Measurements from ENCODE around the gene MMD2.
"Not testable (repeated sequence)": the region's sequence is repeated elsewhere in the genome, so short reads cannot be mapped to it uniquely, and the experiment has no call there.

The MMD2 gene, protein sequence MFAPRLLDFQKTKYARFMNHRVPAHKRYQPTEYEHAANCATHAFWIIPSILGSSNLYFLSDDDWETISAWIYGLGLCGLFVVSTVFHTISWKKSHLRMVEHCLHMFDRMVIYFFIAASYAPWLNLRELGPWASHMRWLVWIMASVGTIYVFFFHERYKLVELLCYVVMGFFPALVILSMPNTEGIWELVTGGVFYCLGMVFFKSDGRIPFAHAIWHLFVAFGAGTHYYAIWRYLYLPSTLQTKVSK

DNA sequence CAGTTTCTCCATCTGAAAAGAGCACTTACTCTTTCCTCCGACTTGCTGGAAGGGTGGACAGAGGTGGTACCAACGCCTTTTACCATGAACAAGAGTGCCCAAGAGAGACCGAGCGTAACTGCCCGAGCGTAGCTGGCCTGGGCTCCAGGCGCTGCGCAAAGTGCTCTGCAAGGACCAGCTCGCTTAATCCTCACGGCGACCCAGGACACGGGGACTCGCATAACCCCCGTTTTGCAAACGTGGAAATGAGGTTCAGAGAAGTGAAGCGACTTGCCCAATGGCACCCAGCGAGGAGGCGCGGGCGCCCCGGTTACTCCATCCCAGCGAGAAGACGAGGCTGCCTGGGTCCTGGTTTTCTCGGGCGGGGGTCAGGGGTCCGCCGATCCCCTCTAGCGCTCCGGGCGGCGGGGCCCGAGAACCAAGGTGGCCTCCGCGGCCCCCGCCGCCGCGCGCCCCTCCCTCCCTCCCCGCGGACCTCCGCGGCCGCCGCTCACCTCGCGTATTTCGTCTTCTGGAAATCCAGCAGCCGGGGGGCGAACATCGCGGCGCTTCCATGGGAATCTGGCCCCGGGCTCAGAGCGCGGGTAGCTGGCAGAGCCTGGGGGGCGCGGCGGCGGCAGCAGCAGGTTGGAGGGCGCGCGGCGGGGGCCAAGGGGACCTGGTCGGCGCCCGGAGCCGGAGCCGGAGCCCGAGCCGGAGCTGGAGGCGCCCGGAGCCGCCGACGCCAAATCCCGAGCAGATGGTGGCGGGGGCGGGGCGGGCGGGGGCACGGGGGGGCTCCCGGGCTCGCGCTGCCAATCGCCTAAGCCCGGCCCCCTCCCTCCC lies at the start of gene MMD2:
Gene MMD2 (minus strand): TSS at position 711 of the 825 bp plus-strand sequence. CDS start 170 bp downstream, at position 541.
- no peak for FAIRE-seq

DNA sequence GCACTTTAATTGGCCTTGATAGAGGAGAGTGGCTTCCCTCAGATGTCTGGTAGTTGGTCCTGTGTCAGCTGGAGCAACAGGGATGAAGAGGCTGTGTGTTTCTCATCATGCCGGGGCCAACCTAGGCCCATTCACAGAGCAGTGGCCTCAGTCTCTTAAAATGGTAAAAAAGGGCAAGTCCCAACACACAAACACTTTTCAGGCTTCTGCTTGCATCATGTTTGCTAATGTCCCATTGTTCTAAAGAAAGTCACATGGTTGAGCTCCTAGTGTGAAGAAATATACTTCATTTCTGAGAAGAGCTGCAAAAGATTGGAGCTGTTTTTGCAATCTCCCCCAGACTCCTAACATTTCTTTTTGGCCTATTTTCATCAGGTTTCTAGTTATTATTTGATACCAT lies 46.1 kb upstream of the MMD2 start:
- FAIRE-seq: no peak

DNA sequence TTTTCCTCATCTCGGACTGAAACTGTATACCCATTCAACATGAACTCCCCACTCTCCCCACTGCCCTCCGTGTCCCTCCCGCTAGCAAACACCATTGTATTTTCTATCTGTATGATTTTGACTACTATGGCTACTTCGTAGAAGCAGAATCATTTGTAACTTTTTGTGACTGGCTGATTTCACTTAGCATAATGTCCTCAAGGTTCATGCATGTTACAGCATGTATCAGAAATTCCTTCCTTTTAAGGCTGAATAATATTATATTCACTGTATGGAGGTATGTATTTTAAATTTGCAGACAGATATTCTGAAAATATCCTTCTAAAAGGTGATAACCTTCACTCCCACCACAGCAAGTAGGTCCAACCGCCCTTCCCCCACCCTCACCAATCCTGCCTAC lies 42.9 kb upstream of the MMD2 start:
- no peak for FAIRE-seq

GRCh38 chr7:5001003-5001402 lies 42.0 kb upstream of the MMD2 start:
- FAIRE-seq: no peak

DNA sequence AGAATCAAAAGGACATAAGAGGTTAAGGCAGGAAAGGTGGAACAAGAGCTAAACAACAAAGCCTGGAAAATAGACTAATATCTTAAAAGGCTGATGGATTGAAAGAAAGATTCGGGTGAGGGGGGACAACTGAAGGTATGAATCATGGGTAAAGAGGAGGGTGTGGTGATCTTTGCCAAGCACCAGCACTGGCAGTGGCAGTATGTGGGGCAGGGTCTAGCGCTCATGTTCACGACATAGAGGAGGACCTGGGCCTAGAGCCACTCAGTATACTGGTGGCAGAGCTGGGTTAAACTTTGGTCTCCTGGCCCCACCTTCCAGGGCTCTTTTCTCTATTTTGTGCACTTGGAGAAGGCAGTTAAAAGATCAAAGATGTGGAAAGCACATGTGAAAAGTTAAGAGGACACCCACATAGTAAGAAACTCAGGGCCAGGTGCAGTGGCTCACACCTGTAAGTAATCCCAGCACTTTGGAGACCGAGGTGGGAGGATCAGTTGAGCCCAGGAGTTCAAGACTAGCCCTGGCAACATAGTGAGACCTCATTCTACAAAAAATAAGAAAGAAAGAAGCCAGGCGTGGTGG lies 40.5 kb upstream of the MMD2 start:
- FAIRE-seq: no peak

DNA sequence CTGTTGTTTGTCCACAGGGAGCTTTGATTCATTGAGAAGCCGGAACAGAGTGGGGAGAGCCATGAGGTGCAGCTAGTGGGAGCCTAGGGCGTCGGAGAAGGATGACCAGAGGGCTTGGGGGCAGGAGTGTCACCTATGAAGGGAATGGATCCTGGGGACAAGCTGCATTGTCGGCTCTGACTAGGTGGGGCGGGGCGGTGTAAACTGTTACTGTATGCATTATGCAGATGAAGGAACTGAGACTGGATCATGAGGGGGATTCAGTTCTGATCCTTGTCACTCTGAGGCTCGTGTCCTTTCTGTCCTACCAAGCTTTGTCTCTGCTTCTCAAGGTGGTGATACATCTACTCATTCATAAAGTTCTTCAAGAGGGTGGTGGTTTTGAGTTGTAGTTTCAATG lies 39.9 kb upstream of the MMD2 start:
- FAIRE-seq: no peak

GRCh38 chr7:4998244-4998643 lies 39.3 kb upstream of the MMD2 start:
- FAIRE-seq: no peak

- FAIRE-seq: no peak
Measured at GRCh38 chr7:4996696-4997222, 37.8 kb upstream of the MMD2 start.

- no peak for FAIRE-seq
Measured at GRCh38 chr7:4995429-4995969, 36.5 kb upstream of the MMD2 start.

DNA sequence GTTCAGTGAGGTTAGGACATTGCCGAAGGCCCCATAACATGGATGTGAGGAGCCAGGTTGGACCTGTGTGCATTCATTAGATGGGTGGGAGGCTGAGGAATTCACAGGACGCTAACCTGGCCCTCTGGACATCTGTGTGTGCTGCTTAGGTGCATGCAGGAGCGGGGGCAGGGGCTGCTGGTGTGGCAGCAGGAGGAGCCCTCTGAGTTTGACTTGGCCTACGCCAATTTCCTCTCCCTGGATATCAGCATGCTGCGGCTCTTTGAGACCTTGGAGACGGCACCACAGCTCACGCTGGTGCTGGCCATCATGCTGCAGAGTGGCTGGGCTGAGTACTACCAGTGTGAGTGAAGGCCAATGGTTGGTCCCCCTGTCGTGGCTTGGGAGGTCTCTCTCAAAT lies 34.5 kb upstream of the MMD2 start:
- FAIRE-seq: no peak

- FAIRE-seq: not testable (repeated sequence)
Measured at GRCh38 chr7:4982741-4983140, 23.8 kb upstream of the MMD2 start.

GRCh38 chr7:4981295-4981890 lies 22.4 kb upstream of the MMD2 start:
- FAIRE-seq: not testable (repeated sequence)

GRCh38 chr7:4975626-4976025 lies 16.6 kb upstream of the MMD2 start:
- FAIRE-seq: not testable (repeated sequence)

DNA sequence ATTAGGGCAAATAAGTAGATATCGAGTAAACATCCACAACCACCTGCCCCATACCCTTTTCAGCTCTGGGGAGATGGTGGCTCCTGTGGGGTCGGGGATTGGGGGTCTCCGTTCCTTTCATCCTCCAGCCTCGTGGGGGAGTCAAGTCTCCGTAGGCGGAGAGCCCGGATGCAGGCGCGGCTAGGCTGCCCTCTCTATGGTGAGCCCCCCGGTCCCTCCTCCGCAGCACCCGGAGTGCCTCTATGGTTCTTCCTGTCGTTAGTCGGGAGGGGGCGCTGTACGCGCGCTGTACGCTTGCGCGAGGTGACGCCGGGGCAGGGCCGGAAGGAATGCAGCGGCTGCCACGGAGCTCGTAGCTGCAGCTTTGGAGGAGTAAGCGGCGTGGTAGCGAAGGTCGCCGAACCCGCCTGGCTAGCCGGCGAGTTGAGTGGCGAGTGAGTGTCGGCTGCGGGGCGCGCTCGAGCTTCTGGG lies 14.8 kb upstream of the MMD2 start:
- no peak for FAIRE-seq

DNA sequence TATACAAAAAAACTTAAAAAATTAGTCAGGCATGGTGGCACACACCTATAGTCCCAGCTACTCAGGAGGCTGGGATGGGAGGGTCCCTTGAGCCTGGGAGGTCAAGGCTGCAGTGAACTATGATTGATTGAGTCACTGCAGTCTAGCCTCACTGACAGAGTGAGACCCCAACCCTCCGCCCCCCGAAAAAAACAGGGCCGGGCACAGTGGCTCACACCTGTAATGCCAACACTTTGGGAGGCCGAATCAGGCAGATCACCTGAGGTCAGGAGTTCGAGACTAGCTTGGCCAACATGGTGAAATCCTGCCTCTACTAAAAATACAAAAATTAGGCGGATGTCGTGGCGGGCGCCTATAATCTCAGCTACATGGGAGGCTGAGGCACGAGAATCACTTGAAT lies 13.5 kb upstream of the MMD2 start:
- not testable (repeated sequence) for FAIRE-seq

DNA sequence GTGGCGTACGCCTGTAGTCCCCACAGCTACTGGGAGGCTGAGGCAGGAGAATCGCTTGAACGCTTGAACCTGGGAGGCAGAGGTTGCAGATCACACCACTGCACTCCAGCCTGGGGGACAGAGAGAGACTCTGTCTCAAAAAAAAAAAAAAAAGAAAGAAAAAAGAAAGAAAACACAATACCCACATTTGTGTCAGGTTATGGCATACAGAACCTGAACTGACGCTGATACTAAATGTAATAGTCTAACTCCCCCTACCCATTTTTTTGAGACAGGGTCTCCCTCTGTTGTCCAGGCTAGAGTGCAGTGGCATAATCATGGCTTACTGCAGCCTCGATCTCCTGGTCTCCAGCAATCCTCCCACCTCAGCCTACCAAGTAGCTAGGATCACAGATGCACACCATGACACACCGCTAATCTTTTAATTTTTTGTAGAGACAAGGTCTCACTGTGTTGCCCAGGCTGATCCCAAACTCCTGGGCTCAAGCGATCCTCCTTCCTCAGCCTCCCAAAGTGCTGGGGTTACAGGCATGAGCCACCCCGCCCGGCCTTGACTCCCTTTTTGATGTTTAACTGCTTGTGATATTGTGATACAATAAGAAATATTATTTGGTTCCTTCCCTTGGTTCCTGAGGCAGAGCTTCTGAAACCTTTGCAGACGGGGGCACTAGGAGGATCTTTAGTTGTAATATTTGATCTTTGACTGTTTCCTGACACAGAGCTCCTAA lies 6.5 kb upstream of the MMD2 start:
- FAIRE-seq: no peak

DNA sequence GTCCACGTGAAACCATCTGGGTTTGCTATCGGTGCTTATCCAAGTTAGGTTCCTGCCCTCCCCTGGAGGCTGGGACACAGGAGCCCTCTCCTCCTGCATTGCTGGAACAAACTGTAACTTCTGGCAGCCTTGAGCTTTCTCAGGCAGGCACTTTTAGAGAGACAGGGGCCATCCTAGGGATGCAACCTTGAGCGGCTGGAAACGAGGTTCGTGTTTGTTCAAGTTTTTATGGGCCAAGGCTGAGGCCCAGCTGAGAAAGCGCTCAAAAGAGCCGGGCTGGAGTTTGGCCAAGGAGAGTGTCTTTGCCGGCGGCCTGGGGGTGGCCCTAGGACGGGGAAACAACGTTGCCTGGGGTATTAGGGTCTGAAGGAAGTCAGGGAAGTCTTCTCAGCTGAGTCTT lies 5.5 kb upstream of the MMD2 start:
- FAIRE-seq: no peak

DNA sequence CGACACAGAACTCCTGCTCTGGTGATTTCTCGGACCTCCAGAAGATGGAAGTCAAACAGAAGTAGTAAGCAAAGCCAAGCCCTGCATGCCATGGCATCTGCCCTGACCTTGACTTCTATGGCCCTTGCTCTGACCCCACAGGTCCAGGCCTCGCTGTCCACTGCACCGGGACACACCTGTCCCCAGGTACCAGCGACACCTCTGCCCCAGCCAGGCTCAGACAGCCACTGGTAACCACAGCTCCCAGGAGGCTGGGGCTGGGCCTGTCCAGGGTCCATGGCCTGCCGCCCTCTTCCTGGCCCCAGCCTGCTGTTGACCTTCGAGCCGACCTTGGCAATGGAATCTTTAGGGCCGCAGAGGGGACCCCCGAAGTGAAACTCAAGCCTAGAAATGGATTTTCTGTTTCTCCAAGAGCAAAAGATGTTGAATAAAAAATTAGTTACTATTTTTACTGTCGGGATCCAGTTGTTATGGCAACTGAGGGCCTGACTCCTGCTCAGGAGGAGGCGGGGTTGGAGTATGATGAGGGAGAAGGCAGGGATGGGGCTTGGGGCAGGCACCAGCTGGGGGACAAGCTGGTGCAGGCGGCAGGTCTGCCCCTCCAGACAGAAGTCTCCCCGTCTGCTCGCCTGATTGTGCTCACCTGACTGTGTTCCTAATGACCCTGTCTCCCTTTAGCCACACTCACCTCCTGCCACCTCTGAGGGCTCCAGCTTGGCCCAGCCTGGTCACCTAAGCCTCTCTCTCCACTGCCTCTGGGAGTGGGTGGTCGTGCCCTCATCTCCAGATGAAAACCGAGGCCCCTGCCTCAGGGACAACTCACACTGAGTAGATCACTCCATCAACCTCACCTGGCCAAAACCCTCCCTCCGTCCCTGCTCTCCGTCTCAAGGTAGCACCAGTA lies 4.1 kb upstream of the MMD2 start:
- no peak for FAIRE-seq

- FAIRE-seq: no peak
Measured at GRCh38 chr7:4960363-4960762, 1.4 kb upstream of the MMD2 start.

- FAIRE-seq: no peak
Measured at GRCh38 chr7:4959893-4960292, 906 bp upstream of the MMD2 start.

DNA sequence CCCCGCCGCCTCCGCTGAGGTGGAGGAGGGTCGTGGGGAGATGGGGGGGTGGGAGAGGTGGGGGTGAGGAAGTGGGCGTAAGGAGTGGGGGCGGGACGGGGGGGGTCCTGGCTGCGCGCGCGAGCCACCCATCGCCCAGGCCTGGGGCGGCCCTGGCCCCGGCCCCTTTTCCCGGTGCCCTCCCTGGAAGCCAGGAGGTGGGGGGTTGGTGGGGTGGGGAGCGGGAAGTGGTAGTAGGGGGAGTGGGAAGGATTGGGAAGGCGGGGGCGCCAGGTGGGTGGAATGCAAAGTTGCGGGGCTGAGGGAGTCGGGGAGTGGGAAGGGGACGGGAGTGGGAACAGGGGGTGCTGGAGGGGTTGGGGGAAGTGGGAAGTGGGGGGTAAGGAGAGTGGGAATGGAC lies 319 bp upstream of the MMD2 start:
- FAIRE-seq: no peak
